ENCODE measurements around the gene PZP.

DNA sequence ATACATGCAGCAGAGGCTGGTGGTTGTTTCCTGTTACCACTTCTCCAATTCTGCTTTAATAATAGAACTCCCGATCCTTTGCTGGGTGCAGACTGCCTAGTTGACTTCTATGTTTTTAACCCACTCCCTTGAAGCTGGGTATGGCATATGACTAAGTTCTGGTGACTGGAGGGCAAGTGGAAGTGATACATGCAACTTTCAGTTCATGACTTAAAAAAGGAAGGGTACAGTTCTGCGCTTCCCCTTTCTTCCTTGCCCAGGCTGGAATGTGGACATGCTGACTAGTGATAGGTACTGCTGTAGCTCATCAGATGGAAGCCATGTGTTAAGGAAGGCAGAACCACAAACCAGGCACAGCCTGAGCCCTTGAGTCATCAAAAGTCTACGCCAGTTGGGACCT is 90.0 kb downstream of the PZP start:
- TF ChIP-seq, protein P1, sequence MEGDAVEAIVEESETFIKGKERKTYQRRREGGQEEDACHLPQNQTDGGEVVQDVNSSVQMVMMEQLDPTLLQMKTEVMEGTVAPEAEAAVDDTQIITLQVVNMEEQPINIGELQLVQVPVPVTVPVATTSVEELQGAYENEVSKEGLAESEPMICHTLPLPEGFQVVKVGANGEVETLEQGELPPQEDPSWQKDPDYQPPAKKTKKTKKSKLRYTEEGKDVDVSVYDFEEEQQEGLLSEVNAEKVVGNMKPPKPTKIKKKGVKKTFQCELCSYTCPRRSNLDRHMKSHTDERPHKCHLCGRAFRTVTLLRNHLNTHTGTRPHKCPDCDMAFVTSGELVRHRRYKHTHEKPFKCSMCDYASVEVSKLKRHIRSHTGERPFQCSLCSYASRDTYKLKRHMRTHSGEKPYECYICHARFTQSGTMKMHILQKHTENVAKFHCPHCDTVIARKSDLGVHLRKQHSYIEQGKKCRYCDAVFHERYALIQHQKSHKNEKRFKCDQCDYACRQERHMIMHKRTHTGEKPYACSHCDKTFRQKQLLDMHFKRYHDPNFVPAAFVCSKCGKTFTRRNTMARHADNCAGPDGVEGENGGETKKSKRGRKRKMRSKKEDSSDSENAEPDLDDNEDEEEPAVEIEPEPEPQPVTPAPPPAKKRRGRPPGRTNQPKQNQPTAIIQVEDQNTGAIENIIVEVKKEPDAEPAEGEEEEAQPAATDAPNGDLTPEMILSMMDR (IDR thresholded peaks at IDR 0.05; ENCODE audit: insufficient read depth, low read length, poor library complexity, severe bottlenecking): no peak
- TF ChIP-seq EZH2phosphoT487 (conservative IDR thresholded peaks at IDR 0.05; ENCODE audit: low read length): no peak
